Thyroid gland (tissue), 4 donors: ENCODE results near the gene TXNRD3. TPM values are rescaled to one million over a fixed set of nuclear protein-coding genes. Genes with fewer than 3 reads are reported as not detected.

ENCODE experiments used
- small RNA-seq: library from RNA; depleted of rRNA; stranded (forward); fragments of <200 nt; gene quantifications from one replicate; pipeline ENCODE3, GENCODE V24; 2016
- total RNA-seq, 4 donors: library from RNA; depleted of rRNA; stranded (reverse); fragments of >200 nt; gene quantifications; one replicate each; pipeline ENCODE4 v1.2.3, GENCODE V29; 2016

Gene TXNRD3
- total RNA-seq, 4 donors from 2014 or later = 14.4 to 21.3 (median 17.7) TPM

Small RNA genes within 50 kb of the gene (small RNA-seq; reads per million reads assigned to genes)
- gene RNA5SP138 = 0.85 reads per million

Other genes starting within 250 kb of the TXNRD3 start
- gene ZXDC, start 179.2 kb downstream of the TXNRD3 start, total RNA-seq = 10 to 100 TPM; 51.5 to 96.8 (median 57.4) TPM
- not detected for gene UROC1, start 137.4 kb downstream of the TXNRD3 start, total RNA-seq
- under 1 TPM in 2 of 4 donors, not detected in 2; 0.13 to 0.56 TPM for gene CHST13, start 131.0 kb downstream of the TXNRD3 start, total RNA-seq
- gene C3orf22, start 96.2 kb downstream of the TXNRD3 start, total RNA-seq = not detected
- gene CHCHD6, start 49.1 kb upstream of the TXNRD3 start, total RNA-seq = 10 to 100 TPM; 22.9 to 27.8 (median 24.4) TPM